NCI-H2029 (cell line): Measurements from ENCODE around the gene TNFSF13.

Experiments used
- DNase-seq: peaks from one replicate; lab custom pipeline; 2025; lab: John Stamatoyannopoulos, UW

Gene TNFSF13, protein sequence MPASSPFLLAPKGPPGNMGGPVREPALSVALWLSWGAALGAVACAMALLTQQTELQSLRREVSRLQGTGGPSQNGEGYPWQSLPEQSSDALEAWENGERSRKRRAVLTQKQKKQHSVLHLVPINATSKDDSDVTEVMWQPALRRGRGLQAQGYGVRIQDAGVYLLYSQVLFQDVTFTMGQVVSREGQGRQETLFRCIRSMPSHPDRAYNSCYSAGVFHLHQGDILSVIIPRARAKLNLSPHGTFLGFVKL

DNA sequence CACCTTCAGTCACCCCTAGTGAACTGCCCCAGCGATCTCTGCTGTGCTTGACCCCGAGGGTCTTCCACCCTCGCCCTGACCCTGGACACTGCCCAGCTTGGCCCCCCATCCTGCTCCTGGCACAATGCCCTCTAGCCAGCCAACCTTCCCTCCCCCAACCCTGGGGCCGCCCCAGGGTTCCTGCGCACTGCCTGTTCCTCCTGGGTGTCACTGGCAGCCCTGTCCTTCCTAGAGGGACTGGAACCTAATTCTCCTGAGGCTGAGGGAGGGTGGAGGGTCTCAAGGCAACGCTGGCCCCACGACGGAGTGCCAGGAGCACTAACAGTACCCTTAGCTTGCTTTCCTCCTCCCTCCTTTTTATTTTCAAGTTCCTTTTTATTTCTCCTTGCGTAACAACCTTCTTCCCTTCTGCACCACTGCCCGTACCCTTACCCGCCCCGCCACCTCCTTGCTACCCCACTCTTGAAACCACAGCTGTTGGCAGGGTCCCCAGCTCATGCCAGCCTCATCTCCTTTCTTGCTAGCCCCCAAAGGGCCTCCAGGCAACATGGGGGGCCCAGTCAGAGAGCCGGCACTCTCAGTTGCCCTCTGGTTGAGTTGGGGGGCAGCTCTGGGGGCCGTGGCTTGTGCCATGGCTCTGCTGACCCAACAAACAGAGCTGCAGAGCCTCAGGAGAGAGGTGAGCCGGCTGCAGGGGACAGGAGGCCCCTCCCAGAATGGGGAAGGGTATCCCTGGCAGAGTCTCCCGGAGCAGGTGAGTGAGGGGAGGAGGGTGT, at the start of gene TNFSF13:
TNFSF13 (plus strand) TSS at position 207 of the 776 bp plus-strand sequence; CDS start at position 497, 290 bp downstream.
- no peak for DNase-seq

DNA sequence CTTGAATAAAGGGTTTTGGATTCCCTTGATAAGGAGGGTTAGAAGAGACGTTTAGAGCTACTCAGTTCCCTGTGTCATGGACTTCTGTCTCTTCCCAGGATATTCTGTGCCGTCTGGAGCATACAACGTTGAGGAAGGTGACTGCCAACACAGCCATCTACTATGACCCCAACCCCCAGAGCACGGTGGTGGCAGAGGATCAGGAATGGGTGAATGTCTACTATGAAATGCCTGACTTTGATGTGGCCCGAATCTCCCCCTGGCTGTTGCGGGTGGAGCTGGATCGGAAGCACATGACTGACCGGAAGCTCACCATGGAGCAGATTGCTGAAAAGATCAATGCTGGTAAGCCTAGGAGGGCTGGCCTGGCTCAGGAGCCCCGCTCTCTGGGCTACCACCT, 49.7 kb upstream of the TNFSF13 start:
- no peak for DNase-seq

DNA sequence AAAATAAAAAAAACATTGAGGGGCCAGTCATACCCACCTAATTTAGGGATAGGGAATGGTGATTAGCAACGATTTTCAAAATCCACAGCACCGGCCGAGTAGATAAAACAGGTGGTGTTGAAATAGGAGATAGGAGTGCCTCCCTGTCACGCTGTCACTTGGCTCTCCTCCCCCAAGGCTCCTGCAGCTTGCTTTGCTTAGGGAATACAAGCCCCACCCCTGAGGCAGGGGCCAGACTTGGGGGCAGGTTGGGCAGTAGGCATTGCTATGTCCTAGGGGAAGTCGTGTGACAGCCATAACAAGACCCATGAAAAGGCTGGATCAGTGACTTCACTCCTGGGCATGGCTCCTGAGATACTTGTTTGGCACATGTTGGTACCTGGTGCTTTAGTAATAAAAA, 48.6 kb upstream of the TNFSF13 start:
- no peak for DNase-seq

DNA sequence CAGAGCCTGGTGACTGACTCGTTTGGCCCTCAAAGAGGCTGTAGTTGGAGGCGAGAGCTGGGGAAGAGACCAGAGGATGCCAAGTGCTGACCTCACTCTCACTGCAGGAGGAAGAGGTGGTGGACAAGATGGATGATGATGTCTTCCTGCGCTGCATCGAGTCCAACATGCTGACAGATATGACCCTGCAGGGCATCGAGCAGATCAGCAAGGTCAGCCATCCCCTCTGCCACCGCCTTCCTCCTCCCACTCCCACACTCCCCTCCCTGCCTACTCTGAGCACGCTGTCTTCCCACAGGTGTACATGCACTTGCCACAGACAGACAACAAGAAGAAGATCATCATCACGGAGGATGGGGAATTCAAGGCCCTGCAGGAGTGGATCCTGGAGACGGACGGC, 47.4 kb upstream of the TNFSF13 start:
- DNase-seq = no peak

DNA sequence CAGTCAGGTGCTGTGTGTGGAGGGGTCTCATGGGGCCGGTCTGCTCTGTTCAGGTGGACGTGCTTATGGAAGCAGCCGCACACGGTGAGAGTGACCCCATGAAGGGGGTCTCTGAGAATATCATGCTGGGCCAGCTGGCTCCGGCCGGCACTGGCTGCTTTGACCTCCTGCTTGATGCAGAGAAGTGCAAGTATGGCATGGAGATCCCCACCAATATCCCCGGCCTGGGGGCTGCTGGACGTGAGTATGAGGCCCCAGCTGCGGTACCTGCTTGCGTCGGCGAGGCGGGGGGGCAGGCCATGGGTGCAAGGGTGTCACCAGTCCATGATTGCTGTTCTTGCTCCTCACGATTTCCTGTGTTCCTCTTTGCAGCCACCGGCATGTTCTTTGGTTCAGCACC, 46.4 kb upstream of the TNFSF13 start:
- no peak for DNase-seq

DNA sequence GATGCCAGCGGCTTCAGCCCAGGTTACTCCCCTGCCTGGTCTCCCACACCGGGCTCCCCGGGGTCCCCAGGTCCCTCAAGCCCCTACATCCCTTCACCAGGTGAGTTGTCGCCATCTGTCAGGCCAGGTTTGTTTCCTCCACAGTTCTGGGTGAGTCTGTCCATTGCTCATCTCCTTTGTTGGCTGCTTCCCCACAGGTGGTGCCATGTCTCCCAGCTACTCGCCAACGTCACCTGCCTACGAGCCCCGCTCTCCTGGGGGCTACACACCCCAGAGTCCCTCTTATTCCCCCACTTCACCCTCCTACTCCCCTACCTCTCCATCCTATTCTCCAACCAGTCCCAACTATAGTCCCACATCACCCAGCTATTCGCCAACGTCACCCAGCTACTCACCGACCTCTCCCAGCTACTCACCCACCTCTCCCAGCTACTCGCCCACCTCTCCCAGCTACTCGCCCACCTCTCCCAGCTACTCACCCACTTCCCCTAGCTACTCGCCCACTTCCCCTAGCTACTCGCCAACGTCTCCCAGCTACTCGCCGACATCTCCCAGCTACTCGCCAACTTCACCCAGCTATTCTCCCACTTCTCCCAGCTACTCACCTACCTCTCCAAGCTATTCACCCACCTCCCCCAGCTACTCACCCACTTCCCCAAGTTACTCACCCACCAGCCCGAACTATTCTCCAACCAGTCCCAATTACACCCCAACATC, 45.6 kb upstream of the TNFSF13 start:
- no peak for DNase-seq

DNA sequence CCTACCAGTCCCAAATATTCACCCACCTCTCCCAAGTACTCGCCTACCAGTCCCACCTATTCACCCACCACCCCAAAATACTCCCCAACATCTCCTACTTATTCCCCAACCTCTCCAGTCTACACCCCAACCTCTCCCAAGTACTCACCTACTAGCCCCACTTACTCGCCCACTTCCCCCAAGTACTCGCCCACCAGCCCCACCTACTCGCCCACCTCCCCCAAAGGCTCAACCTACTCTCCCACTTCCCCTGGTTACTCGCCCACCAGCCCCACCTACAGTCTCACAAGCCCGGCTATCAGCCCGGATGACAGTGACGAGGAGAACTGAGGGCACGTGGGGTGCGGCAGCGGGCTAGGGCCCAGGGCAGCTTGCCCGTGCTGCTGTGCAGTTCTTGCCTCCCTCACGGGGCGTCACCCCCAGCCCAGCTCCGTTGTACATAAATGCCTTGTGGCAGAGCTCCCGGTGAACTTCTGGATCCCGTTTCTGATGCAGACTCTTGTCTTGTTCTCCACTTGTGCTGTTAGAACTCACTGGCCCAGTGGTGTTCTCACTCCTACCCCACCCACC, 44.6 kb upstream of the TNFSF13 start:
- DNase-seq = no peak

DNA sequence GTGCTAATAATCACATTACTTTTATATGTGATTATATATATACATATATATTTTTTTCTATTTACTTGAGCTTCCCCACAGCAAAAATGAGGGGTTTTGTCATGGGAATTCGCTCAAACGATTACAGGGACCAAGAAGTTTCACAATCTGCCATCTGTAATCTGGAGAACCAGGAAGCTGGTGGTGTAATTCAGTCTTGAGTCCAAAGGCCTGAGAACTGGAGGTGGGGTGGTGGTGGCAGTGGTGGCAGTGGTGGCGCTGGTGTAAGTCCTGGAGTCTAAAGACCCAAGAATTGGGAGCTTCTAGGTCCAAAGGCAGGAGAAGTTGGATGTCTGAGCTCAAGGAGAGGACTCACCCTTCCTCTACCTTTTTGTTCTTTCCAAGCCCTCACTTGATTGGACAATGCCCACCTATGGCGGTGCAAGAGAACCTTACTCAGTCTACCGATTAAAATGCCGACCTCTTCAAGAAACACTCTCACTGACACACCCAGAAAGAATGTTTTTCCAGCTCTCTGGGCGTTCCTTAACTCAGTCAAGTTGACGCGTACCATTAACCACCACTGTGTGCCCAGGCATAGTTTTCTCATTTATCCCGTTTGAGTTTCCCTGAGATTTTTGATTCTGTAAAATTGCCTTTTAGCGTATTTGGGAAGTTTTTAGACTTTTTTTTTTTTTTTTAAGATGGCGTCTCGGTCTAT, 42.5 kb upstream of the TNFSF13 start:
- DNase-seq = no peak

DNA sequence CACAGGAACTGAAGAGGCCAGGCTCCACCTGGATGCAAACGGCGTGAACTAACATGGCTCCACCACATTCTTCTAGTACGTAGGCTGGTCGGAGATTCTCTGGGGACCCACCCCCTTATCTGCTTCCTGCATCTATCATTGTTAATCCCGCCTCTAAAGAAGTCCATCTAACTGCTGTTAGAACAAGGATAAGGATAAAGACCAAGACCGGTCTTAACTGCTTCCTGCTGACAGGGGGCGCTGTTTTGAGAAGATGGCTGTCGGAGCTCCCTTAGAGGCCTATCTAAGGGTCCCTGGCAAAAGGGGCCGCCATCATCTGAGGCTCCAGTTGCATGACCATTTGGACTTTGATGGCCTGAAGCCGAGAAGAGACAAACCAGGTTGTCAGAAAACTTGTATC, 35.5 kb upstream of the TNFSF13 start:
- DNase-seq = no peak

DNA sequence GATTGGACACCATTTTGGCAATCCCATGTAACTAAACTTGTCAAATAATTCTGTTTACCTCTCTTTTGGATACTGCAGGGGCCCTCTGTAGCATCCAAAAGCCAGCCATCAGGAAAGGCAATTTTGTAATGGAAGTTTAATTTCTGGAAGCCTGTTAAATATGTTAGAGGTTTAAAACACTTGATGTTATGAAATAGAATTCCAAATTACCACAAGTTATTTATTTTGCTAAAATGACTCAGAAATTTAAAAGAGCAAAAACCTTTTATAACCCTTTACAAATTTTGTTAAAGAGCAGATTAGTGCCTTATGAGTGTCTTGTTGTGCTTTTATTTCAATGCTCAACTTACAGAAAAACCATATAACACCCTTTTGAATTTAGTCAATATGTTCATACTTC, 29.7 kb upstream of the TNFSF13 start:
- no peak for DNase-seq

DNA sequence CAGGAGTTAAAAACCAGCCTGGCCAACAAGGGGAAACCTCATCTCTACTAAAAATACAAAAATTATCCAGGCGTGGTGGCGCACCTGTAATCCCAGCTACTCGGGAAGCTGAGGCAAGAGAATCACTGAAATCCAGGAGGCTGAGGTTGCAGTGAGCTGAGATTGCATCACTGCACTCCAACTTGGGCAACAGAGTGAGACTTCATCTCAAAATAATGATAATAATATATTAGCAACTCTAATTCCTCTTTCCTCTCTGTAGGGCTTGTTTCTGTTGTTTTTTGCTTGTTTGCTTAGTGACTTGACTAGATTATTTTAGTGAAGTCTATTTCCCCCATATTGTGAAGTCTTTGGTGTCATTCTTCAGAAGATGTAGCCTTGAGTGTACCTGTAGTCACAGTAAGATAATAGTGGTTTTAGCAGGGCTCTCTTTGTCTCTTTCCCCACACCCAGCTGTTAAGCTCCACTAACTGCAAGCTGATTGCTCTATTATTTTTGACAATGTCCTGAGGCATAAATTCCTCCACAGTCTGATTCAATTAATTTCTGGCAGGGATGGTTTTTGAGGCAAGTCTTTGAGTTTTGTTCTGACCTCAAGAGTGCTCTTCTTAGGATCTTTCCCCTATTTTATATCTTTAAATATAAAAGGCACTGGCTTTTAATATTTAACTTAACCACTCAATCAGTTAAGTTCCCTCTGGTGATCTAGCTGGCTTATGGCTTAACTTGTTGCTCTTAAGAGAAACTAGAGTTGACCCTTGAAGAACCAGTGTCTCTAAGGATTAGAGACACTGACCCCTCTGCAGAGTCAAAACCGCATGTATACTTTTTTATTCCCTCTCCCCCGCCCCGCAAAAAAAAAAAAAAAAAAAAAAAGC, 28.3 kb upstream of the TNFSF13 start:
- no peak for DNase-seq

DNA sequence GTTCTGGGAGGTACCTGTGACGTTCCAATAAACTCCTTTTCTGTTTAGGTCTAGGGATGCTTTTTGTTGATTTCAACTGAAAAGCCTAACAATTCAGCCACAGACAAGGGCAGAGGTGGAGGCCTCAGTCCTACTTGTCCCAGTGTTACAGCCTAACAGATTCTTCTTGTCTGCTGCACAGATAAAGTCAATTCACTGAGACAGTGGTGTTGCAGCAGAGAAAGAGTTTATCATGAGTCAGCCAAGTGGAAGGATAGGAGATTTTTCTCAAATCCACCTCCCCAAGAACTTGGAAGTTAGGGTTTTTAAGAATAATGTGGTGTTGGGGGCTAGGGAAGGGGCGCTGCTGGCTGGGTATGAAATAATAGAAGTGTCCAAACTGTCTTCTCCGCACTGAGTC, 20.5 kb upstream of the TNFSF13 start:
- DNase-seq = no peak

DNA sequence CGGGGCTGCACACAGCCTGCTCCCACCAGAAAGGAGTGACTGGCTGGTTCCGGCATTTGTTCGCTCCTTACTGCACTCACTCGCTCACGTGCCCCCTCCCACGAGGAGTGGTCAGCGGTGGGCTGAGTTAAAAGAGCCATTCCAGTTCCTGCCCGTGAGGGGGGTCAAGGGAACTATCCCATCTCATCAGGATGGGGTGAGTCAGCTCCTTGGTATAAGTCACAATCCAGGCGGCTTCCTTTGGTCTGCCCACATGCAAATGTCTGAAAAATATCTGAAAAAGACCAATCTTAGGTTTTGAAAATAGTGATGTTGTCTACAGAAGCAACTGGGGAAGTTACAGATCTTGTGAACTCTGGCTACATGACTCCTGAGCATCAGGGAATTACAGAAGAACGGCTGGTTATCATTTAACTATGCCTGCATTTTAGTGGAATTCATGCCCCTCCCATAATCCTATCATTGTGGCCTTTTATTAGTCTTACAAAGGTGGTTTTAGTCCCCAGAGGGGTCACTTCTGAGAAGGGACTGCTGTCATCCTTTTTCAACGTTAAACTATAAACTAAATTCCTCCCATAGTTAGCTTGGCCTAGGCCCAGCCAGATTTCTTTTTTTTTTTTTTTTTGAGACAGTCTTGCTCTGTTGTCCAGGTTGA, 19.5 kb upstream of the TNFSF13 start:
- no peak for DNase-seq

DNA sequence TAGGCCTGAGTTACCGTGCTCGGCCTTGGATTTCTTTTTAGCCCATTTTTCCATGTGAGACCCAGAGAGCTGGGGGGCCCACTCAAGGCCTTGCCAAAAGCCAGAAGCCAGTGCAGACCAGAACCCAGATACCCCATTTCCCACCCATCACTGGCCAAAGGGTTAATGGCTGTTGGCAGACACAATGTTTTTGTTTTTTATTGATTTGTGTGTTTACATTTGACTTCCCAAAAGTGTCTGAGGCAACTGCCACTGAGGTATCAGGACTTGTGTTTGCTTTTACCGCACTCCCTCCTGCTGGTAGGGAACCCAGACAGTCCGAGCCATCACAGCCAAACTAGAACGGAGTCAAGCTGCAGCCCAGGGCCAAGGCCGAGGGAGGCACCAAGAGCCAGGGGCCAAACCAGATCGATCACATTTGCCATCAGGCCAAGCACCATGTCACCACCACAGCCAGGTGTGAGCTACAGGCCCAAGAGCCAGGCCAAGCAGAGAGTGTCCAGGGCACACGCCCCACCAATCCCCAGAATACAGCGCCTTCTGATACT, 17.4 kb upstream of the TNFSF13 start:
- no peak for DNase-seq

DNA sequence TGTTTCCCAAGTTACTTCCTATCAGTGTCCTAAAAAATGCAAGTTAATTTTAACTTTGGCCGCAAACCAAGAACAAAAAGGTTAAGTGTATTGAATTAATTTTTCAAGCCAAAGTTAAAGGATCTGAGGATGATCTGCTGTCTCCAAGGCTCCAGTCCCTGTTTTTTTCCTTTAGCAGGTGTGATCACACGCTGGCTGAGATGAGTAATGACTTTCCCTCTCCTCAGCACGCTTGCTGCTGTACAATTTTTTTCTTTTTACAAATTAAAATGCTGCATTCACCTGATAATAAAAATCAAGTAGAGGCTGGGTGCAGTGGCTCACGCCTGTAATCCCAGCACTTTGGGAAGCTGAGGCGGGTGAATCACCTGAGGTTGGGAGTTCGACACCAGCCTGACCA, 13.6 kb upstream of the TNFSF13 start:
- no peak for DNase-seq

DNA sequence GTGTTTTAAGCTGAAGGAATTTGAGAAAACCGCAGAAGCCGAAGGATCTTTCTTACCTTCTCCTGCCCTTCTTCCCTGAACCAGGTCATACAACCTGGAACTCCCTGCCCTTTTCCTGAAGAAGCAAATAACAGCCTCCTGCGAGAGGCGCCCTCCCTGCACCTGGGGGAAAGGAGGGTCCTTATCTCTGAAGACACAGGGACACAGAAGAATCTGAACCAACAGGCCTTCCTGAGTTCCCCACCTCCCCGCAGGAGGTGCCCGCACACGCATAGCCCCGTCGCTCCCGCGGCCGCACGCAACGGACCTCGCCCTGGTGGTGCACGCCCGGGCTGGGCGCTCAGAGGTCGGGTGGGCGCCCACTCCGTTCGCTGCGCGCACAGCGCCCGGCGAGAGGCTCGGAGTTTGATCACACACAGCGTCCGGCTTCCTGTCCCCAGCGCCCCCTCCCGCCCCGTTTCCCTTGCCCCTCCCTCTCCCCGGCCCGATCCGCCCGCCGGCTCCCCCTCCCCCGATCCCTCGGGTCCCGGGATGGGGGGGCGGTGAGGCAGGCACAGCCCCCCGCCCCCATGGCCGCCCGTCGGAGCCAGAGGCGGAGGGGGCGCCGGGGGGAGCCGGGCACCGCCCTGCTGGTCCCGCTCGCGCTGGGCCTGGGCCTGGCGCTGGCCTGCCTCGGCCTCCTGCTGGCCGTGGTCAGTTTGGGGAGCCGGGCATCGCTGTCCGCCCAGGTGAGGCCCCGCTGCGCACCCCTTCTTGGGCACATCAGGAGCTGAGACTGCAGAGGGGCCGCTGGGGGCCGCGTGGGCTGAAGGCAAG, 9.8 kb upstream of the TNFSF13 start, which contains the start of gene TNFSF12:
TNFSF12 (plus strand) TSS at position 474 of the 816 bp plus-strand sequence; CDS start at position 570, 96 bp downstream.
- DNase-seq = no peak

DNA sequence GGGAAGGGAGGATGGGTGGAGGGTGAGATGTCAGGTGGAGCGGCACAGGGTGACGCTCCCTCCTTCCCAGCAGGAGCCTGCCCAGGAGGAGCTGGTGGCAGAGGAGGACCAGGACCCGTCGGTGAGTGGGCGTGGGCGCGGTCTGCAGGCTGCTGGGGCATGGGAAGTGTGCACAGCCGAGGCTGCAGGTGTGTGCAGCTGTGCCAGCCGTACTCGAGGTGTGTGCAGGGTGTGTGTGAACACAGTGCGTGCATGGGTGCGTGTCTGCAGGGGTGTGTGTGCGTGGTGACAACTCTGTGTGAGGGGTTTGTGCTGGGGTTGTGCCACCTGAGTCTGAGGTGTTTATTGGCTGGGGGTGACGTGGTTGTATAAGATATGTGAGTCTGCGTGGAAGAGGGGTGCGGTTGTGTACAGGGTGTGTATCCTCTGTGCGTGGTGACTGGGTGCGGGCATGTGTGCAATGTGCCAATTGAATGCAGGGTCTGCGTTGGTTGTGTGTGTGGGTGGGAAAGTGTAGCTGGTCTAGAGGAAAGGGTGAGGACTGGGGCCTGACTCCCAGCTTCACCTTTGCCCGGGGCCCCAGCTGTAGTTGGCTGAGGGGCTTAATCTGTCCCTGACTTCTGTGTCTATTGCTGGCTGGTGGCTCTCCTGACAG, 9.0 kb upstream of the TNFSF13 start:
- DNase-seq = no peak

DNA sequence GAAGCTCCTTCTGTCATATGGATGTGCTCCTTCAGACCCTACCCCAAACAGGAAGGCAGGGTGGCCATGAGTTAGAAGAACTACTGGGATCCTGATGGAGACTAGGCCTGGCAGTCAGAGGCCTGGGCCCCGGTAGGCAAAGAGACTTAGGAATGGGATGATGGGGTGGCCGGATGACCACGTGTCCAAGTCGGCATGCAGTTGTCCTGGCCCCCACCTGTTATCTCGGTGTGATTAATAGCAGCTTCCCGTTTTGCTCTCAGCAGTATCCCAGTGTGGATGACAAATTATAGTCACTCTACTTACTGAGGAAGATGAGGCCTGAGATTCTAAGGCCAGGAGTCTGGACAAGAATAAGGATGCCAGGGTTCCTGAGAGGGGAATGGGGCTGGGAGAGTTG, 8.2 kb upstream of the TNFSF13 start:
- DNase-seq = no peak

DNA sequence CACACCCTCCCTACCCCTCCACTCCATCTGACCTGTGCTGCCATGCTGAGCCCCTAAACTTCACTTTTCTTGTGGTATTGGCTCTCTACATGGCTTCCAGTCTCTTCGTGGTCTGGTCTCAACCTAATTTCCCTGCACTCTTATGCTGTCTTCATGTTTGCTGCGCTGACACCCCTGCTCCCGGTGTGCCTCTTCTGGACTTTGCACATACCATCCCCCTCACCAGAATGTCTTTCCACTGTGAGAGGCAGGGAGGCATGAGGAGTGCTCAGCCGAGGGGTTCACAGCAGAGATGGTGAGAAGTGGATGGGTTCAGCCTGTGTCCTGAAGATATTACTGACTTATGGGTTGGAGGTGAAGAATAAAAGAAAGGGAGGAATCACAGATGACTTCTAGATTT, 7.2 kb upstream of the TNFSF13 start:
- DNase-seq = no peak
